ENCODE data around the gene COQ10A. TPM values are rescaled to one million over a fixed set of nuclear protein-coding genes. Genes with fewer than 3 reads are reported as not detected.

COQ10A gene
- total and polyA plus RNA-seq, 10 of the 15 experiments (the other 5 are each of a cell fraction or from before 2014, with no cell fraction given): 3.3 to 19.5 (median 6.9) TPM

- TF ChIP-seq MAX (IDR thresholded peaks at IDR 0.05; ENCODE audit: low read depth, low read length) (no peak; the same call in 1 of the 2 replicates), ELK1 (IDR thresholded peaks at IDR 0.05; ENCODE audit: low read depth, low read length) (peak; percentile 69; the same call in 1 of the 2 replicates), STAT3 (IDR thresholded peaks at IDR 0.05; ENCODE audit: low read depth, low read length) (no peak), MXI1 (IDR thresholded peaks at IDR 0.05; ENCODE audit: low read depth, low read length) (peak; percentile 86), E2F4 (IDR thresholded peaks at IDR 0.05; ENCODE audit: low read depth, low read length) (peak; percentile 82), IRF3 (IDR thresholded peaks at IDR 0.05) (peak; percentile 79), HDAC6 (IDR thresholded peaks at IDR 0.05; ENCODE audit: unreplicated experiment) (no peak), EGR1 (IDR thresholded peaks at IDR 0.05; ENCODE audit: borderline replicate concordance in 1 of 2, low read depth in 2 of 2, low read length in 2 of 2) (peak in 1 of 2 experiments; percentile 58; a peak in 2 of 3 replicates), USF2 (IDR thresholded peaks at IDR 0.05; ENCODE audit: borderline replicate concordance, low read depth, low read length) (no peak), PAX8 (IDR thresholded peaks at IDR 0.05) (no peak), PRDM15 (CRISPR knock-in tag; IDR thresholded peaks at IDR 0.05) (no peak), SIN3A (IDR thresholded peaks at IDR 0.05; ENCODE audit: low read depth, low read length) (peak; percentile 81; the same call in 1 of the 2 replicates), DPF2 (IDR thresholded peaks at IDR 0.05) (peak; percentile 36; the same call in 1 of the 2 replicates), ZBTB33 (IDR thresholded peaks at IDR 0.05) (peak; percentile 42; the same call in 1 of the 2 replicates), HSF1 (IDR thresholded peaks at IDR 0.05; ENCODE audit: low read depth, low read length) (no peak), SP1 (IDR thresholded peaks at IDR 0.05; ENCODE audit: low read depth, low read length) (peak; percentile 93)
These were observed 42.5 kb upstream of the COQ10A start, which contains the start of gene NABP2 (continued) for GRCh38 chr12:56224102-56224701.
